Hematopoietic multipotent progenitor cell treated with erythropoietin and hydrocortisone succinate and interleukin-3 and kit ligand, for 17 days (in vitro differentiated cells): ENCODE measurements around the gene DMRTA2.

Experiments used
- DNase-seq: peaks from one replicate; pipeline ENCODE4 v3.0.0-alpha.2; 2015; ENCODE audit warnings: low spot score

Gene DMRTA2

DNA sequence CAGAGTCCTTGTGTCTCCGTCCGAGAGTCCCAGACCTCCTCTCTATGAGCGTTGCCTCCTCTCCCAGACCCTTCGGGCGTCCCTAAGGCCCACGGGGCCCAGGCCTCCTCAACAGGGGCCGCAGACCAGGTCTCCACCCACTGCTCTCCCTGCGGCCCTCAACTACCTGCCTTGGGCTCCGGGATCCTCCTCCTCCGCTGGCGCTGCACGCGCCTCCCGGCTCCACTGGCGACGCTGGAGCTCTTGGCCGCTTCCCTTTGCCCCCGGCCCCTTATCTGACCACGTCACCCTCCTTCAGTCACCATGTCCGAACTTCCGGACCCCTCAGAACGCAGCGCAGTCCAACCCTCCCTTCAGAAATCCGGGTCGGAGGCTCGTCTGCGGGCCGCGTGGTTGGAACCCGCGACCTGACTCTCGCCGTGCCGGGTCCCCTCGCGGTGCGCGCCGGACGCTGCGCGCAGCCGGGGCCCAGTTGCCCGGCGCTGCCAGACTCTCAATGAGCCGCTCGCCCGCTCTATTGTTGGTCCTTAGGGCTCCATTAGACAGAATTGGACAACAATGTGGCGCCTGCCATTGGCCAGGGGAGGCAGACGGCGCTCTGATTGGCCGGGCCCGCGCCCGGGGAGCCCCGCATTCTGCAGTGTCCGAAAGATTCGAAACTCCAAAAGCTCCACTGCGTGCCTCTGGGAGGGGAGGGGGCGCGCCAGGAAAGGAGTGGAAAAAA, at the start of gene DMRTA2:
TSS of gene DMRTA2 (minus strand) at position 498 of the 724 bp plus-strand sequence. CDS start 1,907 bp downstream, outside the sequence.
- DNase-seq, result no peak

DNA sequence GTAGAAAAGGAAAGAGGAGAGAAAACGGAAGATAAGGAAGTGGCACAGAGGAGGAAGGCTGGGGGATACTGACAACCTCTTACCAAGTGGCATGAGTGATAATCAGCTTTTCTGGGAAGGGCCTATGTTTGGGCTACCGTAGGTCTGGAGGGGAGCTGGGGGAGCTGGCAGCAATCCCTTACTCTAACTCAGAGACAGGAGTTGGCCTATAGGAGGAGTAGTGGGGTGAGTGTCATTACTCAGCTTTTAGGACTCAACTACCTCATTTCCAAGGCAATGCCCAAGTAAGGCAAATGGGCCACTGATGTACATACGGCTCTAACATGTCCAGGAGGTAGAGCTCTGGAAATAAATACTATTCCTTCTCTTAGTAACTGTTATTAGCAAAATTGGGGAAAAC, 48.7 kb upstream of the DMRTA2 start:
- no peak for DNase-seq

DNA sequence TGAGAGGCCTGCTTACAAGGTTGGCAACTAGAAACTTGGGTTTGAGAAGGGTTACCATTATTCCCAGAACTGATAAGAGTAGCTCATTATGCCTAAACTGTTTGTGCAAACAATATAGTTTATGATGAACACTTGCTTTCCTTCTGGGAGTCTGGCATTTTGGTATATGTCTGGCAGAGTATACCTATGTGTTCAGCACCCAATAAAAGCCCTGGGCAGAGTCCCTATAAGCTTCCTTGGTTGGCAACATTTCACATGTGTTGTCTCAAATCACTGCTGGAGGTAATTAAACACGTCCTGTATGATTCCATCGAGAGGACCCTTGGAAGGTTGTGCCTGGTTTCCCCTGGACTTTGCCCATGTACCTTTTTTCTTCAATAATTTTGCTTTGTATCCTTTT, 39.7 kb upstream of the DMRTA2 start:
- DNase-seq, result no peak

DNA sequence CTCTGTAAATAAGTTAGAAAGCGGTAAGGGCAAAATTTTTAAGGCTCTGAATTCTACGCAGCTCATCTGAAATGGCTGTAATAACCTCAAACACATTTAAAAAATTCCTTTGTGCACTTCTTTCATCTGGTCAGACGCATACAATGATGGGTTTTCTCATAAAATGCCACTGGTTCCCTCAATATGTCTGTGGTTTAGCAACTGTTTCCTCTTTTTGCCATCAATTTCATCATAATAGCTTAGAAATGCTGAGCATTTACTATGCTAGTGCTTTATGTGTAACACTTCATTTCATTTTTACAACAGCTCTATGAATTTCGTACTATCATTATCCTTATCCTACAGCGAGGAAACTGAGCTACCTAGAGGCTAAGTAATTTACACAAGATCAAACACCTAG, 35.3 kb upstream of the DMRTA2 start:
- no peak for DNase-seq

DNA sequence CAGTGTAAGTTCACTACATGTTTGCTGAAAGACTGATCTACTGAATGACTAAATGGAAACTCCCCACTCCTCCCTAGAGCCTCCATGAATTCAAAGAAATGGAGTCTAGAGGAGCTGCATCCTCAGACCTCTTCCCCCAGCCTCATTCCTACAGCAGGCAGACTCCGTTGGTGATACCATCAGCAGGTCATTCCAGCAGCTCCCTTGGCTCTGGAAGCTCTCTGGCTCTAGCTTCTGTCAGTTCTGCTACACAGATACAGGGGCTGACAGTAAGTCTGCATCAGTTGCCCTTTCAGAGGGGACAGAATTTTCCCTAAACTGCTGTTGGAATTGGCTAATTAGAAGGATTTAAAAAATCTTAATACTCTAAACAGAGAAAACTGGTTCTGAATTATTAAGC, 31.7 kb upstream of the DMRTA2 start:
- DNase-seq, result no peak

DNA sequence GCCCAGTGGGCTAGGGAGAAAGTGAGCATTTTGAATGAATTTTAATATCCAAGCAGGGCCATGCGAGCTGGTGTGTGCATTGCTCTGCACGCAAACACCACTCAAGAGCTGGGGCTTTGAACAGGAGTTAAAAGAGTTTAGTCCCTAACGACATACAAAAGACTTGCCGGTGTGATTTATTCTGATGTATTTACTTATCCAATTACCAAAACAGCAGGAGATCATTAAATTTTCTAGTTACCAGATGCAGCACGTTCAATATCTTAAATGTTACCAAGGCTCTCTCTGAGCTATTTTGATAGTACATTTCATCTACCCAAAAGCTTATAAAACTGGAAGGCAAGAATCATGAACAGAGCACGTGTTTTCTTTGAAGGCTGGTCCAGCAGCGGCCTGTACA, 30.0 kb upstream of the DMRTA2 start:
- DNase-seq, result no peak

DNA sequence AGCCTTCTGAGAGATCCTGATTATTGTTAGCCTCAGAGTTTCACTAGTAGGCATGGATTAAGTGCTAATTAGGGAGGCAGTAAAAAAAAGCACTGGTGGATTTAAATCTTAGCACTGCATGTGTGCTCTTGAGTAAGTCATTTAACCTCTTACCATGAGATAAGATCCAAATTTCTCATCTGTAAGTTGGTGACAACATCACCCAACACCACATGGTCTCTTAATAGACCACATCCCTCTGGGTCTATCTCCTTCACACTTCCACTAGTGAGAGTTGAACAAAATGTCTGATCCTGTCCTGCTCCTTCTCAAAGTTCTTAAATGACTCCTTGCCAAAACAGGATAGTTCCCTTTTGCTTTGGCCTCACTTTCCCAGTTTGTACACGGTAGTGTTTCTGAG, 29.5 kb upstream of the DMRTA2 start:
- DNase-seq, result no peak

DNA sequence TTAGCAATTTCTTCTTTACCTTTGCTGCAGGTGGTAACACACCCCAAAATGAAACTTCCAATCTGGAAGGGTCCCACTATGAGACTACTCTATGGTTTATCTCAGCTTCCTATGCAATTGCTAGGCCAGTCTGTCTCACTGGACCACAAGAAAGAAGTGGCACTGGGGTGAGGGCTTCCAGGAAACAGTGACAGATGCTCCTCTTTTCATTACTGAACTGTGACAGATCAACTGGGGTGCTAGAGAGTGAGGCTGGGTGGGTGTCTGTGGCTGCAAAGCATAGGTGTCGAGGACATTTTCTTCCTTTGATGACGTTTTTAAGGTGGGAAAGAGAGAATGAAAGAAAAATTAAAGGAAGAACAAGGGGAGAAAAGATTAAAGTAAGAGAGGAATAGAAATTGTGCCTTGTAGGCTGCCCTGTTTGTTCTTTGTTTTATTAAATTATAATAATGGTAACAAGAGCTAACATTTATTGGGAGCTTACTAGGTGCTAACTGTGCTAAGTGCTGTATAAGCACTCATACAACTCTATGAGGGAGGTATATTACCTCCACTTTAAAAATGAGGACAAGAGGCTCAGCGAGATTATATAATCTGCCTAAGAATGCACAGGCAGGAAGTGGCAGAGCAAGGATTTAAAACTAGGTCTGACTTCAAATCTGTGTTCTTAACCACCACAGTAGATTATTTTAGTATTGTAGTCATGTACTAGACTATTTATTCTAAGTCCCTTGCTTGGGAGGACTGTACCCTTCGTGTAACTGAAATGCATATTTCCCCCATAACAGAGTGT, 27.8 kb upstream of the DMRTA2 start:
- DNase-seq, result no peak

DNA sequence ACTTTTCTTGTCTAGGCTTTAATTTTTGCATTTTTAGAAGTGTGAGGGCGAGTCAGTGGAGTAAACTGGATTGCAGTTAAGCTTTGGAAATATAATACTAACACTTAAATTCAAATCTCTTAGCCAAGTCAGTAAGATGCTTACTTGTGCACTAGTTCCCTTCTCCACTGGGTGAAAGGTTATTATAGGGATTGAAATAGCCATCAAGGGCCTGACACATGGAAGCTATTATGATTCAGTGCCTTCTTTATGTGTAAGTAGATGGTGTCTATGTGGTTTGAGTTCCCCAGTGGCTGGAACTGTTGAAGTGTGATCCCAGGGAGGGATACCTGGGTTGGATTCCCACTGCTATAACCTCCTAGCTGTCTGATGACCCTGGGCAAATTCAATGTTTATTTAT, 24.7 kb upstream of the DMRTA2 start:
- DNase-seq, result no peak

DNA sequence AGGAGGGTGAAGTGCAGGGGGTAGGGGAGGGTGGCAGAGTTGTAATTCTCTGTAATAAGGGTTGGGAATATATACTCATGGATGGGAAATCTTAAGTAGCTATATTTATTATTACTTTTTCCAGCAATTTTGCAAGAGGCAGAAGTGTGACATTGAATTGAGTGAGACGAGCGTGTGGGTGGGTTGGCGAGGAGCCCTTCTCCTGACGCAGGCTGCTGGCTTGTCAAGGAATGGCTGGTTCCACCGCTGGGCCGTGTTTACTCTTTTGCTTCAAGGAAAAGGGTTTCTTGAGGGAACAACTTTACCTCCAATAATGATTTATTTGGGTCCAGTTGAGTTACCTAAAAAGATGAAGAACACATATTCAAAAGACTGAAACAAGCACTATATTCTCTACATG, 17.9 kb upstream of the DMRTA2 start:
- DNase-seq, result no peak

DNA sequence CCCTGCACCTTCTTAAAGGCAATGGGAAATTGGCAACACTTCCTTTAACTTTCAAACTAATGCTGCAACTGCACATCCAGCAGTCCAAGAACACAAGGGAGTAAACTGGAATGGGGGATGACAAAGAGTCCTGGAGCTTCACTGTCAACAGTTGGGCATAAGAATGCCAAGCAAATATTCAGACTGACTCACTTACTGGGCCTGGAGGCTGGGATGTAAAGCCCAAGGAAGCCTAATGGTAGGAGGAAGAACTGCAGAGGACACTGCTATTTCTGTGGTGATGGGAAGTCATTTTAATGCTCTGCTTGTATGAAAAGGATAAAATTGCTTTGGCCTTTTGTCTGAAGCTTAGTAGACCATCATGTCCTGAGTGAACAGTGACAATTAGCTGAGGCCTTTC, 15.7 kb upstream of the DMRTA2 start:
- DNase-seq, result no peak

DNA sequence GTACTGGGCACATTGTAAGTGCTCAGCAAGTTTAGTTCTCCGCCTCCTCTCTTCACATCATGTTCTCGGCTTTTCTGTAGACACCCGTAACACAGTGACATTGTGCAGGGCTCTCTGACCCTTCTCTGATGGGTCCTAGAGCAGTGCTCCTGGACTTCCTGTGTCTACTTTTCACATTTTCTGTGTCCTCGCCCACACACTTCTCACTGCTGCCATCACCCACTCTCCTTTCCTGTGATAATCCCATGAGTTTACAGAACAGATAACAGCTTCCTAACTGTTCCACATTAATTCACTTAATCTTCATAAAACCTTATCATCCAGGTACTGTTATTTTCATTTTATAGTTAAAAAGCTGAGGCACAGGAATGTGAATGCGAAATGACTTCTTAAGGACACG, 13.2 kb upstream of the DMRTA2 start:
- no peak for DNase-seq

DNA sequence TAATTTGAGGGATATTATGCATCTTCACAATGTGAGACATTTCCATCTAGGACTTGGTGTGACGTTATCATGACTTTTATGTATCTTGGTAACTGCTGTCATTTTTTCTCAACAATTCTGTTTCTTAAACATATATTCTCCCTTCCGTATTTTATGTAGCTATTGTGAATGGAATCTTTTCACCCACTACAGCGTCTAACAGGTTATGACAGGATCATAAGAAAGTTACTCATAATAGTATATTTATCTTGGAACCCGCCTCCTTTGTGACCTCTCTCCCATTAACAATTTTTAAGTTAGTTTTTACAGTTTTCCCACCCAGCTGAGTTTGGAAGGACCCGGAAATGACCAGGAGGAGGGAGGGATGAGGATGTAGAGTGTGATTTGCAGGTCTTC, 6.8 kb upstream of the DMRTA2 start:
- DNase-seq, result no peak

DNA sequence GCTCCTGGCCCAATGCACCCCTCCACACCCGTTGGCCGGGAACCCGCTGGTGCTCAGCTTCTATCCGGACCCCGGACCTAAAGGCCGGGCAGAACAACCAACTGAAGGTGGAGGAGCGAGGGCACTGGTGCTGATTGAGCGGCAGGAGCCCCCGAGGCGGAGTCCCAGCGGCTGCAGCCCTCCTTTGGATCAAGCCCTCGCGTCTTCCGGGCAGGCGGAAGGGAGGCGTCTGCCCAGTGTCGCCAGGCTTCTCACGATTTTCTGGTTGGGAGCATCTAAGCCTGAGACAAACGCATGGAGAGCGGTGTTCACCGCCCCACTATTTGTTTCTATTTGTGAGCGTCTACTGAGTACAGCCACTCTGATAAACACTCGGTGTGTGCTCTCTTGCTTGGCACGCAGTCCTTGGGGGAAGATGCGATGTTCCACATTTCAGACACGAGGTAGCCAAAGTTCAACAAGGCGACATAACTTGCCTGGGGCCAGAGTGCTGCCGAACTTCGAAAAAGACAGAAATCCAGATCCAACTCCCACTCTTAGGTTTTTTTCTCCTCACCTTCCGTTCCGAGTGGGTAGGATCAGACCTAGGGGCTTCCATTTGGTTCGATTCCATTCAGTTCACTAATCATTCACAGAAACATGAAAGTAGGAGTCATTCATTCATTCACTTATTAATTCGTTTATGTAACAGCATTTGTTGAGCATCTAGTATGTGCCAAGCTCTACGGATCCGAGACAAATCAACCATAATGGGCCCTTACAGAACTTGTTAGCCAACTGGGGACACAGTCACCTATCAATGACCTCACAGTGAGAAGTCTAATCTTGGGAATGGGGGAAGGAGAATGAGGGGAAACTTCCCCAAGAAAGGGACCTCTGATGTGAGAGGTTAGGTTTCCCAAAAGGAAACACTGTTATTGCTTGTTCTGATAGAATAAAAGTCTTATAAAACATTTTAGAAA, 4.9 kb upstream of the DMRTA2 start:
- DNase-seq, result no peak

DNA sequence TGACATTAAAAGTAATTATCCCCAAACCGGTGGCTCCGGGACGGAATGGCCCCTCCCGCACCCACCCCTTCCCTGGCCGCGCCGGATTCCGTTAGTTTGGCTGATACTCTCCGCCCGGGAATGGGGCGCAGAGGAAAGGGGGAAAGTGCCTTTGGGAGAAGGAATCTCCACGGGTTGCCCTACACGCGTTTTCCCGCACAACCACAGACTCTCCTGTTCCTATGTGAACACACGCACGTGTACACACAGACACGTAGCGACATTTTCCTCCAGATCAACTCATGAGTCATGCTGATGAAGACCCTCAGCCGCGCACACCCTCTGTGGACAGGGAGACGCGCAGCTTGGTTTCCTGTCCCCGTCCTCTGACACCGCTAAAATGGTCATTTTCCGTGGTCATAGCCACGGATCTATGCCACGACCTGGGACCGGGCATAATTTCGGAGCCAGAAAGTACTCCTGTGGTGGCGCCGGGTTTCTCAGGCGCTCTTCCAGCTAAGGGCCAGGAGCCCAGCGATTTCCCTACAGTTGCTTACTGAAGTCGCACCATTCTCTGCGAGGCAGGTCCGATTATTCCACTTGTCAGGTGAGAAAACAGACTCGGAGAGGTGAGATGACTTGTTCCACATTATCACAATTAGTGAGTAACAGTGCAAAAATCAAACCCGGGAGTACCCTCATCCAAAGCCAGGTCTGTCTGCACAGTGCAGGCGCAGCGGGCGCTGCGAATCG, 4.0 kb upstream of the DMRTA2 start:
- DNase-seq, result no peak

DNA sequence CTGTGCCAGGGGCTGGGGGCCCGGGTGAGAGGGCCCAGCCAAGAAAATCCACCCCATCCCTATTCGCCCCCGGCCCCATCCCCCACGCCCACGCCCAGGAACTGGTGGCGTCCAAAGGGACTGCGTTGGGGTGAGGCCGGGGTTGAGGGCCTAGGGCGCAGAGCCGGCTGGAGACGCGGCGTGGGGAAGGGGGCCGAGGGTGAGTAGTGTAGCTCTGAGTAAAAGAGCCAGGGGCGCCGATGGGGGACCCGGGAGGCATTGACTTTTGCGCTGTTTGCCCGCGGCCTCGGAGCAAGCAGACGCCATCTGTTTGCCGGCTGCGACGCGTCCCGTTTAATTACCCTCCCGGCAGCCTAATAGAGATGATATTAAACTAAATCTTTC, 3.5 kb upstream of the DMRTA2 start:
- DNase-seq, result no peak

DNA sequence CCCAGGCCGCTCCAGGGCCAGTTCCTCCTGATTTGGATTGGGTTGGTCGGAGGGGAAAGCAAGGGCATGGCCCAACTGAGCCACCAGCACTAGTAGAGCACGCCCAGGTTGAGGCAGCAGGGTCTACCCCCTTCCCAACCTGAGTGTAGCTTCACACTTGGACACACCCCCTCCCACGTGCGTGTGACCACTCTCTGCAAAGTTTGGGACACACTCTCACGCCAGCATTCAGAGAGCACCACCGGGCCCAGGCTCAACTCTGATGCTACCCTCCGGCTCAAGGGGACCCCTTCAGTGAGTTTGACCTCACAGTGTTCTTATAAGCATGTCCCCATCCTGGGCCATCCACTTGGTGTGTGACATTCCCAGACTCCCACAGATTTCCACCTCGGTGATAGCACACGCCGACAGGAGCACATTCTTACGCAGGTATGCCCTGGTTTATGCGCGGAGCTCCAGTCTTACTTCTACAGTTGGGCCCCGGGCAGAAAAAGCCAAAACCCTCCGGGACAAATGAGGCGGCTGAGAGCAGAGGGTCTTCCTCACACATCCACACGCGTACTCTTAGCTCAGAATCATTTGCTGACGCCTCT, 3.0 kb upstream of the DMRTA2 start:
- no peak for DNase-seq

DNA sequence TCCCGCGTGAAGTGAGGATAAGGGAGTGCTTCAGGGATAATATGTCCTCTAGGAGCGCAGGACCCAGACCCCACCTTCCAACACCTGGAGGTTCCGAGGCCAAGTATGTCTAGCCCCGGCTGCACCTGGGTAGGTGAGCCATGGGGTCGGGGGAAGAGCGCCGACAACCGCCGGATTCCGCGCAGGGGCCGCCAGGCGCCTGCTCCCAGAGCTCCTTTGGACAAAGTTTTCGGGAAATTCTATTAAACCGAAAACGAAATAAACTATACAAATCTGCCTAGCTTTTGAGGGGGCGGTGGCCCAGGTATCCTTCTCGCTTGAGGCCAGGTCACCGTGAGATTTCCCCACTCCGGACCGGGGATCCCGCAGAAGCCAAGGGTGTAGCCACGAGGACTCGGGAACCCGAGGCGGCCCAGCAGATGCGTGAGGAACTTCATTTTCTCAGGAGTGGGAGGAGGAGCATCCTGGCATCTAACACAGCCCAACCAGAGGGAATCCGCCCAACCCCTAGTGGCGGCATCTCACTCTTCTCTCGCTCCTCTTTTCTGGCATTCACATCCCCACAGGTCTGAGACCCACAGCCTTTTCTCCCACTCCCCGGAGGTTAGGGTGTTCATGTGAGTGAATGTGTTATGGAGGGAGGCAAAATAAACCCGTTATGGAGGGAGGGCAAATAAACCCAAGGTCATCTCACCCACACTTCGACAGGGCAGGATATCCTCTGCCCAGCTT, 2.3 kb upstream of the DMRTA2 start:
- DNase-seq, result no peak

DNA sequence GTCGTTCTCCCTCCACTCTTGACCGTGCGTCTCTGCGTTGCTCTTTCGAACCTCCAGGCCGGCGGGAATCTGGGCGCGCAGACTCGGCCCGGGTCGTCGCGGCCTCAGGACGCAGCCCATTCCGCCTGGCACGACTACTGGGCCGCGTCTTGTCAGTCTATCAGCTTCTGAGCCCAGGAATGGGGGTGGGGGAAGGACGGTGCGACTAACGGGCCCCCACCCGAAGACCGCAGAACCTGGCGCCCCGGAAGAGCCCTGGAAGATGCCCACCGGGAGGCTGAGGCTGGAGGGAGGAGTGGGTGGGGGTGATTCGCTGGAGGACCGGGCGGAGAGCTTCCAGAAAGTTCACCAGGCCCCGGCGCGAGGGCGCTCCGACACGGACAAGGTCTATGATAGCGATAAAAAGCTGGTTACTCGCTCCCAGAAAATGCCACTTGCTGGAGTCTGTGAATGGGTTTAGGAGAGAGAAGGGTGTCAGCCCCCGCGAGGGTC, 1.7 kb upstream of the DMRTA2 start:
- DNase-seq, result no peak

DNA sequence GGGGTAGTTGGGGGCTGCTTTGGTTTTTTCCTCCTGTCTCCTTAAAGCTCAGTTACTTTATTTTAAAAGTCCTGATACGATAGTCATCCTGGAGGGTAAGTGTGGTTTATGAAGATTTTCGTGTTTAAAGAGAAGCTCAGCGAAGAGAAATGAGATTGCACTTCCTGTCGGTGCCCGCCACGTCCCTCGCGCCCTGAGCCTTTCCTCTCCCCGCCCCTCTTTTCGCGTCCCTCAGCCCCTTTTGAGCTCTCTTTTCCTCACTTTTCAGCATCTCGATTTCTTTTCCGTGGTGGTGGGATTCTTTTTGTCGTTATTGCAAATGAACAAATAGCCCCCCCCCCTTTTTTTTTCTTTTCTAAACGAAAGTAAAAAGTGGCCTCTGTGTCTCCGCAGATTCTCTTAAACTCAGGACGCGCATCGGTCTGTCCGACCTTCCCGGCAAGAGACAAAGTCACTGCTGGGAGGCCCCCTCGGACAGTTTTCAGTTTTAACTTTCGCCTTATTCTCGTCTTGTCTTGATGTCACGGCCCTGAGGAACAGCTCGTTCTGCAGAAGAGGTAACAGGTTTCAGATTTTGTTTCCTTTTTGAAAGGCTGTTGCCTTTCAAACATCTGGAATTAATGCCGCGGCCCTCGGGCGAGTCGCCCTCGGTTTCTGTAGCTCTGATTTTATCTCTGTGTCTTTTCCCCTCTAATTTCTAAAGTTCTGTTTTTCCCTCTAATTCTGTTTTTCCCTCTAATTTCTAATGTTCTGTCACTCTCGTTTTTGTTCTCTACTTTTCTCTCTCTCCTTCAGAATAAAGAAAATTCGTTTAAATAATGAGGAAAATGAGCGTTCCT, 1.0 kb upstream of the DMRTA2 start:
- no peak for DNase-seq
